ENCODE measurements around the gene CDC27.

- TF ChIP-seq CTCF (IDR thresholded peaks at IDR 0.05; ENCODE audit: borderline replicate concordance, extremely low read depth, low read length, poor library complexity, severe bottlenecking): no peak
- TF ChIP-seq EZH2 (IDR thresholded peaks at IDR 0.05; ENCODE audit: borderline replicate concordance, low read depth, low read length, severe bottlenecking): no peak
Observed at GRCh38 chr17:47200325-47200664, 11.2 kb upstream of the CDC27 start.
